Endothelial cell (in vitro differentiated cells): Measurements from ENCODE around the gene GJB4. TPM values are rescaled to one million over a fixed set of nuclear protein-coding genes. Genes with fewer than 3 reads are reported as not detected.

Experiments
- DNase-seq: peaks from one replicate; pipeline ENCODE4 v3.0.0; 2021; ENCODE audit warnings: low spot score
- H3K27ac Mint-ChIP-seq: one replicate; pipeline ENCODE4 v1.8.0; 2021; ENCODE audit warnings: mixed read lengths, inconsistent platforms; ENCODE audit not compliant: unreplicated experiment
- H3K27me3 Mint-ChIP-seq: one replicate; pipeline ENCODE4 v1.8.0; 2021; ENCODE audit warnings: mild to moderate bottlenecking, moderate library complexity, mixed read lengths, inconsistent platforms; ENCODE audit not compliant: unreplicated experiment
- H3K36me3 Mint-ChIP-seq: one replicate; pipeline ENCODE4 v1.8.0; 2021; ENCODE audit warnings: mild to moderate bottlenecking, low read depth, mixed read lengths, inconsistent platforms; ENCODE audit not compliant: unreplicated experiment
- H3K4me1 Mint-ChIP-seq: one replicate; pipeline ENCODE4 v1.8.0; 2021; ENCODE audit warnings: mild to moderate bottlenecking, mixed read lengths, inconsistent platforms; ENCODE audit not compliant: unreplicated experiment
- H3K4me3 Mint-ChIP-seq: one replicate; pipeline ENCODE4 v1.8.0; 2021; ENCODE audit warnings: mild to moderate bottlenecking, mixed read lengths, inconsistent platforms; ENCODE audit not compliant: unreplicated experiment
- H3K9me3 Mint-ChIP-seq: one replicate; pipeline ENCODE4 v1.8.0; 2021; ENCODE audit warnings: mixed read lengths, inconsistent platforms; ENCODE audit not compliant: unreplicated experiment
- long read RNA-seq: library from polyadenylated mRNA; unstranded; transcript quantifications from one replicate; pipeline ENCODE4 v2.0.0, GENCODE V29; 2020; ENCODE audit not compliant: unreplicated experiment
- total RNA-seq: library from RNA; stranded (reverse); fragmentation: NEBNext Ultra II Directional; extraction: Animal tissue kit (Norgen Biotek cat#: 25700); gene quantifications from one replicate; pipeline ENCODE4 v1.2.1, GENCODE V29; 2021; ENCODE audit not compliant: unreplicated experiment
- TF ChIP-seq, protein P1 (sequence below): fragments of 200-600 bp; sonication (generic); IDR thresholded peaks from one replicate; pipeline ENCODE4 v1.5.0; 2021; ENCODE audit warnings: antibody characterized with exemption; ENCODE audit not compliant: unreplicated experiment

The GJB4 gene
- total RNA-seq, result not detected
- long read RNA-seq, result 0 reads

DNA sequence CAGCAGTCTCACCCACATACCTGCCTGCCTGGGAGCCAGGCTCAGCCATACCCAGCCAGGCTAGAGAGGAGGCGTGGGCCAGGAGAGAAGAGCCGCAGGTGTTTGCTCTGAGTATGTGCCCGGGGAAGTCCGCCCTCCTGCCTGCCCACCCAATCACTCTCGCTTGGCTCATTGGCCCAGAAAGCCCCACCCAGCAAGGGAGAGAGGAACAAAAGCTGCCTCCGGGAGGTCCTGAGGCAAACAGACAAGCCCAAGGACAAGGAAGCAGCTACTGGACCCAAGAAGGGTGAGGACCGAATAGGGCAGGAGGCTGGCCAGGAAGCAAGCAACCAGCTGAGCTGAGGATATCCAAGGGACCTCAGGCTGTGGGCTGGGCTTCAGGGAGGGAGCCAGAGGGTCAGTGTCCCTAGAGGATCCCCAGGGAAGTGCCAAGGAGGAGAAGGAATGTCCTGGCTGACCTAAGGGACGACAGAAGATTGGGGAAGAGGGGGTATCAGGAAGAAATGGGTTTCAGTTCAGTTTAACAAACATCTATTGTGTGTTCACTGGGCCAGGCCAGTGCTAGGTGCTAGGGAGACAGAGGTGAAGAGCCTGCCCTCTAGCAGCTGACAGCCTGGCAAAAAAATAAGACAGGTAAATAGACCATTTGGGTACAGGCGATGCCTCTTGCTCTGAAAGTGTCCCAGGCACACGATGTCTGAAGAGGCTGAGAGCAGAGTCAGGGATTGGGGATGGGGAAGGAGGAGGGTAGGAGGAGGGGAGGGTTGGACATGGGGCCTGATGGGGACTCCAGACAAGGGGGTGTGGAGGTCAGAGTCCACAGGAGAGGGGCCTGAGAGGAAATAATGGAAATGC lies at the start of gene GJB4:
GJB4 (plus strand) TSS at position 238 of the 855 bp plus-strand sequence. CDS start 1,515 bp downstream, outside the sequence.
- Mint-ChIP-seq H3K36me3 (no peaks in the 10 kb centered on the region), H3K4me1 (no peaks in the 10 kb centered on the region), H3K4me3 (no peak within 1 kb of the TSS), H3K27ac (no peak within 1 kb of the TSS), H3K27me3 (peaks cover 2% of the 10 kb centered on the region), H3K9me3 (no peaks in the 10 kb centered on the region)
- DNase-seq, result no peak
- TF ChIP-seq, protein P1, sequence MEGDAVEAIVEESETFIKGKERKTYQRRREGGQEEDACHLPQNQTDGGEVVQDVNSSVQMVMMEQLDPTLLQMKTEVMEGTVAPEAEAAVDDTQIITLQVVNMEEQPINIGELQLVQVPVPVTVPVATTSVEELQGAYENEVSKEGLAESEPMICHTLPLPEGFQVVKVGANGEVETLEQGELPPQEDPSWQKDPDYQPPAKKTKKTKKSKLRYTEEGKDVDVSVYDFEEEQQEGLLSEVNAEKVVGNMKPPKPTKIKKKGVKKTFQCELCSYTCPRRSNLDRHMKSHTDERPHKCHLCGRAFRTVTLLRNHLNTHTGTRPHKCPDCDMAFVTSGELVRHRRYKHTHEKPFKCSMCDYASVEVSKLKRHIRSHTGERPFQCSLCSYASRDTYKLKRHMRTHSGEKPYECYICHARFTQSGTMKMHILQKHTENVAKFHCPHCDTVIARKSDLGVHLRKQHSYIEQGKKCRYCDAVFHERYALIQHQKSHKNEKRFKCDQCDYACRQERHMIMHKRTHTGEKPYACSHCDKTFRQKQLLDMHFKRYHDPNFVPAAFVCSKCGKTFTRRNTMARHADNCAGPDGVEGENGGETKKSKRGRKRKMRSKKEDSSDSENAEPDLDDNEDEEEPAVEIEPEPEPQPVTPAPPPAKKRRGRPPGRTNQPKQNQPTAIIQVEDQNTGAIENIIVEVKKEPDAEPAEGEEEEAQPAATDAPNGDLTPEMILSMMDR, result no peak

DNA sequence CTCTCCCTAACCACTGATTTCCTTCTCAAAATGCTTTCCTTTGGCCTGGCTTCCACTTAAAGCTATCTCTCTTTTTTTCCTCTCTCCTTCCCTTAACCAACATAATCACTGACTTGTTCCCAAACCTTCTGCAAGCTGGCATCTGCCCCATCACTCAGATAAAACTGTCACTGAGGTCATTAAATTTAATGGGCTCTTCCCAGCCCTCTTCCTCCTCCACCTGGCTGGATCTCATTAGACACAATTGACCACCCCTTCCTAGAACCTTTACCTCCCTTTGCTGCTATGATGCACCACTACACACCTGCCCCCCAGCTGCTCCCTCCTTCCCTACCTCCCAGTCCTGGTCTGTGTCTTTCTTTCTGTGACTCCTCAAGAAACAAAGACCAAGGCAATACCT lies 48.7 kb upstream of the GJB4 start:
- Mint-ChIP-seq H3K9me3 (no peaks in the 10 kb centered on the region), H3K4me1 (peaks cover 20% of the 10 kb centered on the region), H3K4me3 (no peak overlapping the region), H3K27ac (no peak overlapping the region), H3K36me3 (no peaks in the 10 kb centered on the region), H3K27me3 (no peaks in the 10 kb centered on the region)
- TF ChIP-seq, protein P1, result no peak
- DNase-seq, result no peak

DNA sequence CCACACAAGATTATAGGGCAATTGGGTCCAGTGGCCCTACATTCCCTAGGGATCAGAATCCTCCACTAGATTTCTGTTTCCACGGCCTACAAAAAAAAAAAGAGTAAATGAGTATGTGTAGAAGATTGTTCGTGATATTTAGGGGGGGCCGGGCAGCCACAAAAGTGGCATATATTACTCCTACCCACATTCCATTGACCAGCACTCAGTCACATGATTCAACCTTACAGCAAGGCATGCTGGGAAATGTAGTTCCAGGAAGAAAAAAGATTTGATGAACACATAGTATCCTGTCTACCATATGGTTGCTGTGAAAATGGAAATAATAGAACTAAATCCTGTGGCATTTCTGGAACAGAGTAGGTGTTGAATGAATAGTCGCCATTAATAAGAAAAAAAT lies 48.1 kb upstream of the GJB4 start:
- no peaks in the 10 kb centered on the region for H3K9me3 Mint-ChIP-seq
- no peaks in the 10 kb centered on the region for H3K36me3 Mint-ChIP-seq
- H3K27ac Mint-ChIP-seq, result no peak overlapping the region
- peaks cover 20% of the 10 kb centered on the region for H3K4me1 Mint-ChIP-seq
- TF ChIP-seq, protein P1, result no peak
- DNase-seq, result no peak
- no peak overlapping the region for H3K4me3 Mint-ChIP-seq
- no peaks in the 10 kb centered on the region for H3K27me3 Mint-ChIP-seq

DNA sequence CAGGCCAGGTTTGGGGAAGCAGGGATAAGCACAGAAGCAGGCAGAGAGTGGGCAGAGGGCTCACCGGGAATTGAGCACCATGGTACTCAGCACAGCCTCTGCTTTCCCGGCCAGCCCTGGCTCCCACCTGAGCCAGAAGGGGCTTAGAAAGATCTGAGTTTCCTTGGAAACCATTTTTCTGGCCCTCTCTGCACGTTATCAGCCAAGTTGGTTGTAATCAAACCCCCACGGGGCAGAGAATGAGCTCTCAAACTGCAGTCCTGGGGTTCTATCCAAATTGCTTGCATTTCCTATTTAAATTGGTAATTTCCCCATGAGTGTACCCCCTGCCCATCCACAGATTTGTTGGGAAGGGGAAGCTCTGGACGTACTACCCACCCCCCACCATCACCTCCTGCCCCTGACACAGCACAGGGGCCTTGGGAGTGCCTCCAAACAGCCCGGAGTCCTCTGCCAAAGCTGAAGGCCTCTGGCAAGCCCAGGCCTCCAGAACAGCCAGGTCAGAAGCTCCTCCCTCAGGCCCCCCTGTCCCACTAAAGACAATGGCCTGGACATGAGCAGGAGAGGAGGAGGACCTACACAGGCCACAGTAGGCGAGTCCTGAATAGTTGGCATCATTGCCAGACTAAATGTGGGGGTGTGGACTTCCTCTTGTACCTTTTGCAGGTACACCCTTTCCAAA lies 47.4 kb upstream of the GJB4 start:
- H3K4me3 Mint-ChIP-seq, result no peak overlapping the region
- H3K27me3 Mint-ChIP-seq, result no peaks in the 10 kb centered on the region
- peaks cover 20% of the 10 kb centered on the region for H3K4me1 Mint-ChIP-seq
- H3K9me3 Mint-ChIP-seq, result no peaks in the 10 kb centered on the region
- H3K36me3 Mint-ChIP-seq, result no peaks in the 10 kb centered on the region
- H3K27ac Mint-ChIP-seq, result no peak overlapping the region
- no peak for DNase-seq
- TF ChIP-seq, protein P1, result no peak

DNA sequence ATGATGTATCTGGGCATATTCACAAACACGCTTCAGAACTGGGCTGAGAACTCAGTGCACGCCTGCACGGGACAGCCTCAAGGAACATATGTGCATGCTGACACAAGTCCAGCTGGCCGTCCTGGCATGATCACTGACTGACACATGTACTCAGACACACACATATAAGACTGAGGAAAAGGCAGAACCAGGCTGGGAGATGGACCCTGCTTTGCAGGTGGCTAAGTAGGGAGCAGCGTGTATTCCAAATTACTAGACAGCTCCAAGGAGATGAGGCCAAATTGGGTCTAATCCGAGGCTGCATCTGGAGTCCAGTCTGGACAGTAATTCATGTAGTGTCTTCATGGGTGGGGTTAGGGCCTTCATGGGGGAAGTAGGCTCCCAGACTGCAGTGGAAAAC lies 46.1 kb upstream of the GJB4 start:
- no peak for DNase-seq
- Mint-ChIP-seq H3K9me3 (no peaks in the 10 kb centered on the region), H3K4me1 (peaks cover 20% of the 10 kb centered on the region), H3K27ac (no peak overlapping the region), H3K4me3 (no peak overlapping the region), H3K27me3 (no peaks in the 10 kb centered on the region), H3K36me3 (no peaks in the 10 kb centered on the region)
- TF ChIP-seq, protein P1, result no peak
